Left forelimb (tissue), 1 donor: Measurements from ENCODE around the gene CDK18.
A peak's percentile ranks its signal among the peaks of the same experiment; 100 is the strongest.

Experiments used
- DNase-seq: peaks from one replicate; pipeline ENCODE4 v3.0.0-alpha.2; 2018; ENCODE audit warnings: low spot score

Gene CDK18

GRCh38 chr1:205570796-205571537 is 66.5 kb downstream of the CDK18 start:
- no peak for DNase-seq

DNA sequence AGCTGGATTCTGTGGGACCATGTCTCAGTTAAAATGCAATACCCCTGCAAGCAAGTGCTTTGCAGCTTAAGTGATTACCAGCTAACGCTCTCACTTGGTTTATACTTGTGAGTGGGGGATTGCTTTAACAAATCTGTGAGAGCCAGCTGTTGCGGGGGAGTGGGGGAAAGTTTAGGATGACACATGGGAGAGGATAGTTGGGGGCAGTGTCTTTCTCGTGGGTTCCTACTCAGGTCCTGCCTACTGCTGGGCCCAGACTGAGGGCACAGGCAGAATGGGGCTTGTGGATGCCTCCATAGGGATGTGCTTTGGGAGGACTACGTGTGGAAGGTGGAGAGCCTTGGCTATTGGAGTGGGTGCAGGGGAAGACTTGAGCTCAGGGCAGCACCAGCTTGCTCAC is 67.3 kb downstream of the CDK18 start:
- DNase-seq, result peak; percentile 41

DNA sequence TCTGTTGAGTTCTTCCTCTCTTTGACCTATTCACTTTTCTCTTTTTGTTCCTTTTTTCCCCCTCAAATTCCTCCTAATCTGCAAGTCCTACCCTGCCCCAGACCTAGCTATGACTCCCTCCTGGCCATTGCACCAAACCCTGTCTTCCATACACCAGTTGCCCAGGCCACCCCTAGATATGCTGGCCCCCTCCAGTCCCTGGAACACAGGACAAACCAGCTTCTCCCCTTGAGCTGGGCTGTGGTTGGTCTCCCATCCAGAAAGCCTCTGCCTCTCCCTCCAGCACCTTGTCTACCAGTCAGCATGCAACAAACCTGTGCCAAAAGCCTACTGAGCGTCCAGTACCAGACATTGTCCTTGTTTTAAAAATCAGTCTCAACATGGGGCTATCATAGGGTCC is 68.0 kb downstream of the CDK18 start:
- DNase-seq, result peak; percentile 51

DNA sequence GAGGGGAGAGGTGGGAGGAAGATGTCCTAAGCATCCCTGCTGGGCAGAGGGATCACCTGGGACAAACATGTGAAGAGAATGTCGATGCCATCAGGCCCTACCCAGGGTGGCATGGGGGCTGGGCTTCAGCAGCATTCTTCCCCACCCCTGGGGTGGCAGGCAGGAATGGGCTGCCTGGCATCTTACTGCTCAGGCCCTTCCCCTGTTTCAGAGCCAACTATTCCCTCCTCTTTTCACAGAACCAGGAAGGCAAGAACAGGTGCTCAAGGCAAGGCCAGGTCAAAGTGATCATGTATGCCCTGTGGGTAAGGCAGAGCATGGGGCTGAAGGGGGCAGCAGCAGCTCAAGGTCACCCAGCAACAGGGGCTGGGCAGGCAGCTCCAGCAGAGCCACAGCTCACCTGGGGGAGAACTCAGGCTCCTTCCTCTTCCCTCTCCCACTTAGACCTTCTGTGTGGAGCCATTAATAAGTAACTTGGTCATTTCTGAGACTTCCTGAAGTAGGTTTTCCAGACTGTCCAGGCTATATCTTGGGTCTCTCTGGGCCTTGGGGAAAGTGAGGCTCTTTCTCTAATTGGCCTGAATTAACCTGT is 70.9 kb downstream of the CDK18 start:
- DNase-seq, result no peak

- no peak for DNase-seq
These were observed 71.5 kb downstream of the CDK18 start for GRCh38 chr1:205576011-205576410.

GRCh38 chr1:205576805-205577761 is 72.6 kb downstream of the CDK18 start:
- no peak for DNase-seq

DNA sequence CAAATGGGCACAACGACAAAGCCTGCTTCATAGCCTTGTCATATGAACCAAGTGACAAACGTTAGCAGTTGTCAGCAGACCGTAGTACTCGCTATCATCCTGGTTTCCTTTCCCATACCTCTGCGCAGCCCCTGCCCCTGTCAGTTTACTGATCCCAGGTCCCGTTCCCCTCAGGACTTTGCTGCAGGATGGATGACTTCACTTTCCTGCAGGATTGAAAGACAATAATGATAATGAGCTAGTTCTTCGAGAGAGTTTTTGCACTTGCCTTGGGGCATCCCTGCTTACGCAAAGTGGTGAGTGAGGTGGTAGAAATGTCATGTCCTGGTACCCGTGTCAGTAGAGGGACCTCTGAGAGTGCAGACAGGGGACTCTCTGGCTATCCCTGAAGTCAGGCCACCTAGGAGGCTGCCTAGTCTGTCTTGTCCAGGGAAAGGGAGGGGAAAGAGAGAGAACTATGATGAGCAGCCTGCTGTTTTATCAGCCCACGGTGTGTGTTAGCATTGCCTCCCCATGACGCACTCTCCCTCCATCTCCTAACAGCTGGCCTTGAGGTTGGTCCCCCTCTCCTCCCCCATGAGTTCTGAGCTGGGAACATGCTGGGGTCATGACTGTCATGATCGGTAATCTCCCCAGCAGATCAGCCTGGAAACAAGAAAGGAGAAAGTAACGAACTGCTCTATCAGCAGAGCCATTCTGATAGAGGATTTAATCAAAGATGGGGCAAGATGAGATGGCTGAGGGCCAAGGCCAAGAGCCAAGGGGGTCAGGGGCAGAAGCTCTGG is 73.6 kb downstream of the CDK18 start:
- DNase-seq, result no peak

GRCh38 chr1:205578780-205579571 is 74.5 kb downstream of the CDK18 start:
- DNase-seq, result no peak

DNA sequence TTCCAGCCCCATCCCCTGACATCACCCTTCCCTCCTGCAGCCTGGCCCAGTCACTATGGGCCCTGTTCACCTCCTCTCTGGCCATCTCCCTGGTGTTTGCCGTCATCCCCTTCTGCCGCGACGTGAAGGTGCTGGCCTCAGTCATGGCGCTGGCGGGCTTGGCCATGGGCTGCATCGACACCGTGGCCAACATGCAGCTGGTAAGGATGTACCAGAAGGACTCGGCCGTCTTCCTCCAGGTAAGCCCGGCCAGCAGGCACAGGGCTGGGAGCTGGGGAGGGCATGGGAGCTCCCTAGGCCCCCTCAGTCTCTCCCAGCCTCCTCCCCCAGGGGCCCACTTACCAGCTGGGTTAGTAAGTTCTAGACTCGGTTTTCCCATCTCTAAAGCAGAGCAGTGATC is 75.2 kb downstream of the CDK18 start:
- no peak for DNase-seq

- DNase-seq, result no peak
These were observed 75.9 kb downstream of the CDK18 start for GRCh38 chr1:205580140-205580922.

DNA sequence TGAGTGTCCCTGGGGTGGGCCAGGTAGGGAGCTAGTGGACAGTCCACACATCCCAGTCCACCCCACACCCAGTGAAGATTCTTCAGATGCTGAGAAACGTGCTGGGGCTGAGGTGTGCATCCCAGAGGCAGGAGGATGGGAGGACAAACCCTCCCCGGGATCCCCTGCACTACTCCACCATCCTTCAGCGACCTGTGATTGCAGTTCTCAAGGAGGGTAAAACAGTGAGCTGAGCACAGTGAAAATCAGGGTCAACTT is 76.4 kb downstream of the CDK18 start:
- DNase-seq, result no peak

GRCh38 chr1:205581321-205581980 is 77.0 kb downstream of the CDK18 start:
- DNase-seq, result no peak

DNA sequence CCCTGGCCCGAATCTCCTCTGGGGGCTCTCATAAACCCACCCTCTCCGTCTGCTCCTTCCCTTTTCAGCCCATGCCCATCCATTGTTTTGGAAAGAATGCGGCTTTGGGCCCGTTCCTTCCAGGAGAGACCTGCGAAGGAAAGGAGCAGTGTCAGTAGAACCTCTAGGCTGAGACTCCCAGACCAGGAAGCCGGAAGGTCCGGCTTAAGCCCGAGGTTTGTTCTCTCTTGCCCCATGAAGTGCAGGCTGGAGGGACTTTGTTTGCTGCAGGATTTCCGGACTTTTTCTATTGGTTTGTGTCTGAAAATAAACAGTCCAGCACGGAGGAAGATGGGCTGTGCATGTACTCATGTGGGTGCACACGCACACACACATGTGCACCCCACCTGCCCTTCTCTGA is 77.6 kb downstream of the CDK18 start:
- DNase-seq, result no peak
